ENCODE results near the gene RHOC.
A peak's percentile ranks its signal among the peaks of the same experiment; 100 is the strongest.
"Not testable (repeated sequence)": the region's sequence is repeated elsewhere in the genome, so short reads cannot be mapped to it uniquely, and the experiment has no call there.

RHOC gene

GRCh38 chr1:112706505-112707220 is at the start of gene RHOC:
Gene RHOC, minus strand, starts transcription at chr1:112707127. Its CDS starts 3,328 bp downstream, at chr1:112703799.
- no peak for DNase-seq (ENCODE audit: low read depth)

- no peak for DNase-seq (ENCODE audit: low read depth)
These were observed 47.2 kb upstream of the RHOC start for GRCh38 chr1:112754116-112754628.

- DNase-seq (ENCODE audit: low read depth), result no peak
These were observed 41.5 kb upstream of the RHOC start for GRCh38 chr1:112748396-112748795.

- no peak for DNase-seq (ENCODE audit: low read depth)
These were observed 37.2 kb upstream of the RHOC start for GRCh38 chr1:112744009-112744578.

GRCh38 chr1:112743174-112744008 is 36.5 kb upstream of the RHOC start:
- DNase-seq (ENCODE audit: low read depth), result no peak

GRCh38 chr1:112737573-112737972 is 30.6 kb upstream of the RHOC start:
- no peak for DNase-seq (ENCODE audit: low read depth)

- DNase-seq (ENCODE audit: low read depth), result no peak
These were observed 28.8 kb upstream of the RHOC start for GRCh38 chr1:112735752-112736151.

- no peak for DNase-seq (ENCODE audit: low read depth)
These were observed 24.5 kb upstream of the RHOC start for GRCh38 chr1:112731451-112731850.

GRCh38 chr1:112729909-112730308 is 23.0 kb upstream of the RHOC start:
- no peak for DNase-seq (ENCODE audit: low read depth)

GRCh38 chr1:112729011-112729410 is 22.1 kb upstream of the RHOC start:
- DNase-seq (ENCODE audit: low read depth), result not testable (repeated sequence)

GRCh38 chr1:112728306-112728971 is 21.5 kb upstream of the RHOC start:
- not testable (repeated sequence) for DNase-seq (ENCODE audit: low read depth)

- DNase-seq (ENCODE audit: low read depth), result no peak
These were observed 20.8 kb upstream of the RHOC start for GRCh38 chr1:112727716-112728115.

GRCh38 chr1:112724240-112724639 is 17.3 kb upstream of the RHOC start:
- not testable (repeated sequence) for DNase-seq (ENCODE audit: low read depth)

GRCh38 chr1:112723511-112723839 is 16.5 kb upstream of the RHOC start:
- no peak for DNase-seq (ENCODE audit: low read depth)

GRCh38 chr1:112722601-112723510 is 15.9 kb upstream of the RHOC start:
- no peak for DNase-seq (ENCODE audit: low read depth)

GRCh38 chr1:112721966-112722524 is 15.1 kb upstream of the RHOC start:
- DNase-seq (ENCODE audit: low read depth), result no peak

- not testable (repeated sequence) for DNase-seq (ENCODE audit: low read depth)
These were observed 14.4 kb upstream of the RHOC start for GRCh38 chr1:112721294-112721693.

GRCh38 chr1:112720800-112721199 is 13.9 kb upstream of the RHOC start:
- no peak for DNase-seq (ENCODE audit: low read depth)

GRCh38 chr1:112719706-112720105 is 12.8 kb upstream of the RHOC start:
- no peak for DNase-seq (ENCODE audit: low read depth)

- peak; percentile 55 for DNase-seq (ENCODE audit: low read depth)
These were observed 11.9 kb upstream of the RHOC start for GRCh38 chr1:112718691-112719418.

Measured in stimulated activated CD8-positive, alpha-beta memory T cell treated with anti-CD3 and anti-CD28 coated beads, Interleukin-12 subunit alpha, Interleukin-12 subunit beta, amount 100 ng/mL, for 1 hour (primary cell).